ENCODE results near the gene UGT1A9. TPM values are rescaled to one million over a fixed set of nuclear protein-coding genes. Genes with fewer than 3 reads are reported as not detected.

UGT1A9 gene
- polyA plus RNA-seq, 1 experiment: not detected

- no peak for TF ChIP-seq CTCF (IDR thresholded peaks at IDR 0.05; ENCODE audit: low read depth, low read length)
- CTCF ChIA-PET: no interaction called here
Measured at GRCh38 chr2:233689031-233689430, 17.3 kb downstream of the UGT1A9 start.

GRCh38 chr2:233689501-233689900 lies 17.8 kb downstream of the UGT1A9 start:
- H3K4me3 ChIP-seq (ENCODE audit: low read depth, low read length): no peak overlapping the region
- ChIA-PET POLR2A (no interaction called here), CTCF (no interaction called here)
- H3K9me3 ChIP-seq (ENCODE audit: control insufficient read depth, insufficient read depth, low read length): no peaks in the 10 kb centered on the region
- H3K27me3 ChIP-seq (ENCODE audit: control insufficient read depth, insufficient read depth, low read length): peaks cover 4% of the 10 kb centered on the region
- TF ChIP-seq CTCF (IDR thresholded peaks at IDR 0.05; ENCODE audit: low read depth, low read length): no peak
- no peak overlapping the region for H3K27ac ChIP-seq (ENCODE audit: low read depth, low read length)
- no peak for DNase-seq (ENCODE audit: low read depth, low spot score)

More at GRCh38 chr2:233689031-233689430, 17.3 kb downstream of the UGT1A9 start:
- Histone ChIP-seq H3K4me3 (ENCODE audit: low read depth, low read length) (no peak overlapping the region), H3K9me3 (ENCODE audit: control insufficient read depth, insufficient read depth, low read length) (no peaks in the 10 kb centered on the region), H3K27ac (ENCODE audit: low read depth, low read length) (no peak overlapping the region), H3K27me3 (ENCODE audit: control insufficient read depth, insufficient read depth, low read length) (peaks cover 4% of the 10 kb centered on the region)
- DNase-seq (ENCODE audit: low read depth, low spot score): no peak
- POLR2A ChIA-PET: no interaction called here

- no peaks in the 10 kb centered on the region for H3K9me3 ChIP-seq (ENCODE audit: control insufficient read depth, insufficient read depth, low read length)
- no peak for TF ChIP-seq CTCF (IDR thresholded peaks at IDR 0.05; ENCODE audit: low read depth, low read length)
- no peak overlapping the region for H3K4me3 ChIP-seq (ENCODE audit: low read depth, low read length)
- peaks cover 4% of the 10 kb centered on the region for H3K27me3 ChIP-seq (ENCODE audit: control insufficient read depth, insufficient read depth, low read length)
- POLR2A ChIA-PET: no interaction called here
- CTCF ChIA-PET: interaction anchor here (0.5 to 0.8 kb wide), 2 partner anchors 17 to 22 kb away, joined by 3 to 4 read pairs; partner anchors contain the start of gene UGT1A5
- no peak overlapping the region for H3K27ac ChIP-seq (ENCODE audit: low read depth, low read length)
- DNase-seq (ENCODE audit: low read depth, low spot score): no peak
Measured at GRCh38 chr2:233690444-233690843, 18.7 kb downstream of the UGT1A9 start.

GRCh38 chr2:233691443-233692433 lies 20.0 kb downstream of the UGT1A9 start:
- H3K9me3 ChIP-seq (ENCODE audit: control insufficient read depth, insufficient read depth, low read length): no peaks in the 10 kb centered on the region
- no peak overlapping the region for H3K4me3 ChIP-seq (ENCODE audit: low read depth, low read length)
- H3K27me3 ChIP-seq (ENCODE audit: control insufficient read depth, insufficient read depth, low read length): peaks cover 3% of the 10 kb centered on the region
- DNase-seq (ENCODE audit: low read depth, low spot score): no peak
- no peak overlapping the region for H3K27ac ChIP-seq (ENCODE audit: low read depth, low read length)
- no peak for TF ChIP-seq CTCF (IDR thresholded peaks at IDR 0.05; ENCODE audit: low read depth, low read length)
- POLR2A ChIA-PET: no interaction called here
- CTCF ChIA-PET: no interaction called here

- TF ChIP-seq CTCF (IDR thresholded peaks at IDR 0.05; ENCODE audit: low read depth, low read length): no peak
- no peak within 1 kb of the TSS for H3K4me3 ChIP-seq (ENCODE audit: low read depth, low read length)
- ChIA-PET POLR2A (no interaction called here), CTCF (no interaction called here)
- H3K27ac ChIP-seq (ENCODE audit: low read depth, low read length): no peak within 1 kb of the TSS
- H3K27me3 ChIP-seq (ENCODE audit: control insufficient read depth, insufficient read depth, low read length): peaks cover 2% of the 10 kb centered on the region
- DNase-seq (ENCODE audit: low read depth, low spot score): no peak
- H3K9me3 ChIP-seq (ENCODE audit: control insufficient read depth, insufficient read depth, low read length): no peaks in the 10 kb centered on the region
Measured at GRCh38 chr2:233692648-233693047, 20.9 kb downstream of the UGT1A9 start, which contains the start of gene UGT1A6. TSS of gene UGT1A6 (plus strand) at chr2:233692890. CDS start at chr2:233693005, 115 bp downstream.

All from AG04450 (cell line).